A549 (cell line): ENCODE data around the gene PTPN6. TPM values are rescaled to one million over a fixed set of nuclear protein-coding genes. Genes with fewer than 3 reads are reported as not detected.

Experiments
- ATAC-seq, 2 experiments: fragments of 200-7000 bp in 1 of 2; fragments of >200 bp in 1 of 2; cut with Nextera tagmentation in 1 of 2; cut with Tn5 transposase in 1 of 2; 3 replicates each; pipeline versions ENCODE4 v1.8.0 to v1.9.1; 2018 to 2020; ENCODE audit warnings: mild to moderate bottlenecking in 1 of 2, moderate library complexity in 1 of 2
- CTCF ChIA-PET: fragments of 300-600 bp; sonication (Branson Sonifier 250); formaldehyde crosslinking; extraction: SDS; loops from one replicate; lab custom pipeline; 2021; ENCODE audit warnings: antibody characterized with exemption, inconsistent platforms; lab: Yijun Ruan, JAX
- POLR2A ChIA-PET: fragments of 350-600 bp; formaldehyde crosslinking; extraction: SDS; loops from one replicate; lab custom pipeline; 2021; ENCODE audit warnings: antibody characterized with exemption, inconsistent platforms; lab: Yijun Ruan, JAX
- DNase-seq, 2 experiments: peaks; one replicate each; pipeline versions ENCODE4 v3.0.0 to v3.0.0-alpha.2; 2011 to 2016; ENCODE audit warnings: low read depth in 1 of 2, low spot score in 1 of 2
- FAIRE-seq: peaks from 2 replicates; lab custom pipeline; 2011; peaks lifted over from hg19 to GRCh38; lab: Jason Lieb, UNC
- H3K27ac ChIP-seq, 2 experiments: fragments of >200 bp; sonication (Bioruptor Twin); formaldehyde crosslinking; 3 replicates each; pipeline ENCODE4 v1.5.1; 2016 to 2017
- H3K4me1 ChIP-seq: fragments of >200 bp; sonication (Bioruptor Twin); formaldehyde crosslinking; 3 replicates; pipeline ENCODE4 v1.6.1; 2016
- H3K4me2 ChIP-seq: fragments of >200 bp; sonication (Bioruptor Twin); formaldehyde crosslinking; 3 replicates; pipeline ENCODE4 v1.6.1; 2016
- H3K4me3 ChIP-seq: fragments of >200 bp; sonication (Bioruptor Twin); formaldehyde crosslinking; 3 replicates; pipeline ENCODE4 v1.5.1; 2016
- H3K9me3 ChIP-seq: fragments of >200 bp; sonication (Bioruptor Twin); formaldehyde crosslinking; 3 replicates; pipeline ENCODE4 v1.6.1; 2016
- BHLHE40 ChIP-seq: IDR thresholded peaks from 2 replicates; pipeline ENCODE4 v1.6.1; 2012; ENCODE audit warnings: low read depth, low read length, inconsistent platforms
- CBX2 ChIP-seq: fragments of 200-600 bp; sonication (generic); IDR thresholded peaks from 2 replicates; pipeline ENCODE4 v1.6.1; 2016; ENCODE audit warnings: low read depth, mild to moderate bottlenecking, borderline replicate concordance
- CEBPB ChIP-seq, 2 experiments: fragments of >200 bp in 1 of 2; sonication (Bioruptor Twin) in 1 of 2; formaldehyde crosslinking in 1 of 2; IDR thresholded peaks; 2 replicates each; pipeline ENCODE4 v1.6.1; 2012 to 2016
- EHMT2 ChIP-seq: fragments of 200-600 bp; sonication (generic); IDR thresholded peaks from 2 replicates; pipeline ENCODE4 v1.6.1; 2016; ENCODE audit warnings: antibody characterized with exemption, low read depth, mild to moderate bottlenecking, moderate library complexity
- ESRRA ChIP-seq: fragments of 150-350 bp; IDR thresholded peaks from 2 replicates; pipeline ENCODE4 v1.6.1; 2014; ENCODE audit warnings: mild to moderate bottlenecking, low read length, borderline replicate concordance
- FOSL2 ChIP-seq, 2 experiments: fragments of 450-650 bp in 1 of 2; fragments of >200 bp in 1 of 2; sonication (Bioruptor Twin) in 1 of 2; formaldehyde crosslinking; IDR thresholded peaks; 2 replicates each; pipeline versions ENCODE4 v1.5.0 to v1.6.1; 2016 to 2020; ENCODE audit warnings: mild to moderate bottlenecking in 1 of 2, moderate library complexity in 1 of 2
- KDM1A ChIP-seq: fragments of 200-600 bp; sonication (generic); IDR thresholded peaks from 2 replicates; pipeline ENCODE4 v1.6.1; 2016; ENCODE audit warnings: low read depth, mild to moderate bottlenecking
- KDM5A ChIP-seq: fragments of 200-600 bp; sonication (generic); IDR thresholded peaks from 2 replicates; pipeline ENCODE4 v1.6.1; 2016; ENCODE audit warnings: antibody characterized with exemption, mild to moderate bottlenecking
- NFE2L2 ChIP-seq: fragments of 150-350 bp; conservative IDR thresholded peaks from 2 replicates; pipeline ENCODE4 v1.6.1; 2014; ENCODE audit warnings: low read length
- PHF8 ChIP-seq: fragments of 200-600 bp; sonication (generic); IDR thresholded peaks from 2 replicates; pipeline ENCODE4 v1.6.1; 2016; ENCODE audit warnings: low read depth, mild to moderate bottlenecking, antibody characterized with exemption, moderate library complexity, borderline replicate concordance
- POLR2A ChIP-seq: IDR thresholded peaks from 2 replicates; pipeline ENCODE4 v1.6.1; 2012; ENCODE audit warnings: mild to moderate bottlenecking, low read length
- RARB ChIP-seq: fragments of 250-450 bp; sonication (Bioruptor Pico); IDR thresholded peaks from 2 replicates; pipeline ENCODE4 v1.8.0; 2021; ENCODE audit warnings: mild to moderate bottlenecking, moderate library complexity
- RCOR1 ChIP-seq: fragments of 150-350 bp; IDR thresholded peaks from 2 replicates; pipeline ENCODE4 v1.6.1; 2014; ENCODE audit warnings: antibody characterized with exemption, low read length, low read depth
- ZC3H11A ChIP-seq: fragments of 450-650 bp; IDR thresholded peaks from 2 replicates; pipeline ENCODE4 v1.6.1; 2014; ENCODE audit warnings: antibody characterized with exemption, mild to moderate bottlenecking
- WGBS: methylation state at CpG from one replicate; pipeline ENCODE4 v1.1.6; 2017; ENCODE audit errors: missing lambda C conversion rate; 5-methylcytosine and 5-hydroxymethylcytosine counted together
- polyA plus RNA-seq, 4 experiments: library from polyadenylated mRNA; depleted of rRNA in 3 of 4; stranded (reverse); fragments of >200 nt; fragmentation: RNase III in 1 of 4; extraction: RNeasy Plus Mini Kit Qiagen cat#74134 plus additional on column Dnase treatment in 1 of 4; gene quantifications; 2 replicates in 3 of 4; 3 replicates in 1 of 4; pipeline ENCODE4 v1.2.3, GENCODE V29; 2011 to 2017
- TF ChIP-seq, protein P1 (sequence below): fragments of >200 bp; sonication (Bioruptor Twin); formaldehyde crosslinking; IDR thresholded peaks from 3 replicates; pipeline ENCODE4 v1.5.1; 2016
- TF ChIP-seq, protein P2 (sequence below): fragments of 250-450 bp; sonication (Bioruptor Pico); IDR thresholded peaks from 2 replicates; pipeline ENCODE4 v1.5.0; 2020; ENCODE audit warnings: low read depth, mild to moderate bottlenecking, moderate library complexity

Gene PTPN6
- polyA plus RNA-seq, 2 of the 4 experiments (the other 2 are of a cell fraction), result 15.1 to 18.9 TPM

DNA sequence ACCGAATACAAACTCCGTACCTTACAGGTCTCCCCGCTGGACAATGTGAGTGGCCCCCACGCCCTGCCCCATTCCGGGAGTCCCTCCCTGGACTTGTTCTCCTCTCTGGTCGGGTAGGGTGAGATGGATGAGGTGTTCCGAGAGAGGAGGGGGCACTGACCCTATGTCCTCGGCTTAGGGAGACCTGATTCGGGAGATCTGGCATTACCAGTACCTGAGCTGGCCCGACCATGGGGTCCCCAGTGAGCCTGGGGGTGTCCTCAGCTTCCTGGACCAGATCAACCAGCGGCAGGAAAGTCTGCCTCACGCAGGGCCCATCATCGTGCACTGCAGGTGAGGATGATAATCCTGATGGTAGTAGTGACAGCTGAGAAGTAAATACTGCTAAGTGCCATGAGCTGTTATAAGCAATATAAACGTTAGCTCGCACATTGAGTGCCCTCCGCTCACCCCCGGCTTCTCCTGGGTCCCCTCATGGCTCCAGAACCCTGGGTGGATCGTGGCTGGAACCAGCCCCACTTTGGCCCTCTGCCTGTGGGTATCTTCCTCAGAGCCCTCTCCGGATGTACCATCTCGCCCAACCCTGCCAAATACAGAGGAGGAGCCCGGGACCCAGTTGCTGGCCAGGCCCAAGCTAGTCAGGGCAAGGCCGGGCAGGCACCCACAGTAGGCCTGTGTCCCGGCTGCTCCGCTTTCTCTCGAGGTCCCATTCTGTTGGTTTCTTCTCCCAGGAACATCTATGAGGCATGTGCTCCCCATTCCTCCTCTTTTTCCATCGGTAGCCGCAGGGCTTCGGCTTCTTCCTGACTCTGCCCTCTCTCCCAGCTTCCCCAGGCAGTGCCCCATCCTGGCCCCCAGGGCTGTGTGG, 6.8 kb downstream of the PTPN6 start:
- 86% methylated on average over 24 of the region's 28 CpGs for WGBS
- CTCF ChIA-PET, result interaction anchor here (1.0 to 11.2 kb wide), 9 partner anchors 7 to 186 kb away, joined by 3 to 354 read pairs (median 5); partner anchors contain the start of genes C12orf57, C1RL, RNU7-1 and SPSB2
- TF ChIP-seq KDM1A (no peak), RARB (CRISPR knock-in tag) (no peak)
- POLR2A ChIA-PET, result interaction anchor here (9.0 kb wide), 1 partner anchor 13 kb away, joined by 174 read pairs; the partner anchor contains the start of genes C12orf57 and RNU7-1
- FAIRE-seq (no peak), ATAC-seq (no peak), DNase-seq (no peak)
- Histone ChIP-seq H3K4me2 (no peak overlapping the region), H3K9me3 (no peaks in the 10 kb centered on the region), H3K27ac (no peak overlapping the region), H3K4me1 (peaks cover 23% of the 10 kb centered on the region), H3K4me3 (no peak overlapping the region)

DNA sequence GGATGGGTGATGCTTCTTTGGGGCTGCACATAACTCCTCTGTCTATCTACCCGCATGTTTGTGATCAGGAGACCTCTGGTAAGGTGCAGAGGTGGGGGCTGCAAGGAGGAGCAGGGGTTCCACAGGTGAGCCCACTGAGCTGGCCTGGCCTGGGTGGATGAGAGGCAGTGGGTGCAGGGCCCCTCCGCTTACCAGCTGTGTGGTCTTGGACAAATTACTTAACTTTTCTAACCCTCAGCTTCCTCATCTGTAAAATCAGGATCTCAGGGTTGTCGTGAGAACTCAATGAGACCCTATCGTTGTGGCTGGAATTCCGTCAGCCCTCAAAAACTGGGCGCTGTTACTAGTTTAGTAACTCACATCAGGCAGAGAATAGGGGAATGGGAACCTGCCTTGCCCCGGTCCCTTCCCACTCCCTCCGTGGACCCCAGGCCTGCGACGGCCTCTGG, 7.5 kb downstream of the PTPN6 start:
- Histone ChIP-seq H3K27ac (no peak overlapping the region), H3K4me2 (no peak overlapping the region), H3K4me3 (no peak overlapping the region), H3K4me1 (peaks cover 25% of the 10 kb centered on the region), H3K9me3 (no peaks in the 10 kb centered on the region)
- 86% methylated on average over 10 of the region's 10 CpGs for WGBS
- DNase-seq (no peak), ATAC-seq (no peak), FAIRE-seq (no peak)
- POLR2A ChIA-PET, result interaction anchor here (9.0 kb wide), 1 partner anchor 14 kb away, joined by 174 read pairs; the partner anchor contains the start of genes C12orf57 and RNU7-1
- CTCF ChIA-PET, result interaction anchor here (0.8 to 11.2 kb wide), 8 partner anchors 14 to 186 kb away, joined by 3 to 354 read pairs (median 4); partner anchors contain the start of genes C12orf57, C1RL, RNU7-1 and SPSB2
- TF ChIP-seq, protein P1, sequence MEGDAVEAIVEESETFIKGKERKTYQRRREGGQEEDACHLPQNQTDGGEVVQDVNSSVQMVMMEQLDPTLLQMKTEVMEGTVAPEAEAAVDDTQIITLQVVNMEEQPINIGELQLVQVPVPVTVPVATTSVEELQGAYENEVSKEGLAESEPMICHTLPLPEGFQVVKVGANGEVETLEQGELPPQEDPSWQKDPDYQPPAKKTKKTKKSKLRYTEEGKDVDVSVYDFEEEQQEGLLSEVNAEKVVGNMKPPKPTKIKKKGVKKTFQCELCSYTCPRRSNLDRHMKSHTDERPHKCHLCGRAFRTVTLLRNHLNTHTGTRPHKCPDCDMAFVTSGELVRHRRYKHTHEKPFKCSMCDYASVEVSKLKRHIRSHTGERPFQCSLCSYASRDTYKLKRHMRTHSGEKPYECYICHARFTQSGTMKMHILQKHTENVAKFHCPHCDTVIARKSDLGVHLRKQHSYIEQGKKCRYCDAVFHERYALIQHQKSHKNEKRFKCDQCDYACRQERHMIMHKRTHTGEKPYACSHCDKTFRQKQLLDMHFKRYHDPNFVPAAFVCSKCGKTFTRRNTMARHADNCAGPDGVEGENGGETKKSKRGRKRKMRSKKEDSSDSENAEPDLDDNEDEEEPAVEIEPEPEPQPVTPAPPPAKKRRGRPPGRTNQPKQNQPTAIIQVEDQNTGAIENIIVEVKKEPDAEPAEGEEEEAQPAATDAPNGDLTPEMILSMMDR, result no peak
- TF ChIP-seq, protein P2, sequence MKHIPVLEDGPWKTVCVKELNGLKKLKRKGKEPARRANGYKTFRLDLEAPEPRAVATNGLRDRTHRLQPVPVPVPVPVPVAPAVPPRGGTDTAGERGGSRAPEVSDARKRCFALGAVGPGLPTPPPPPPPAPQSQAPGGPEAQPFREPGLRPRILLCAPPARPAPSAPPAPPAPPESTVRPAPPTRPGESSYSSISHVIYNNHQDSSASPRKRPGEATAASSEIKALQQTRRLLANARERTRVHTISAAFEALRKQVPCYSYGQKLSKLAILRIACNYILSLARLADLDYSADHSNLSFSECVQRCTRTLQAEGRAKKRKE (CRISPR knock-in tag), result no peak
- TF ChIP-seq NFE2L2 (no peak), BHLHE40 (no peak), ZC3H11A (no peak), KDM5A (no peak), EHMT2 (no peak), FOSL2 (IDR thresholded peaks at IDR 0.05) (no peak), FOSL2 (CRISPR knock-in tag; IDR thresholded peaks at IDR 0.05) (no peak), CEBPB (IDR thresholded peaks at IDR 0.05) (no peak), PHF8 (no peak)

DNA sequence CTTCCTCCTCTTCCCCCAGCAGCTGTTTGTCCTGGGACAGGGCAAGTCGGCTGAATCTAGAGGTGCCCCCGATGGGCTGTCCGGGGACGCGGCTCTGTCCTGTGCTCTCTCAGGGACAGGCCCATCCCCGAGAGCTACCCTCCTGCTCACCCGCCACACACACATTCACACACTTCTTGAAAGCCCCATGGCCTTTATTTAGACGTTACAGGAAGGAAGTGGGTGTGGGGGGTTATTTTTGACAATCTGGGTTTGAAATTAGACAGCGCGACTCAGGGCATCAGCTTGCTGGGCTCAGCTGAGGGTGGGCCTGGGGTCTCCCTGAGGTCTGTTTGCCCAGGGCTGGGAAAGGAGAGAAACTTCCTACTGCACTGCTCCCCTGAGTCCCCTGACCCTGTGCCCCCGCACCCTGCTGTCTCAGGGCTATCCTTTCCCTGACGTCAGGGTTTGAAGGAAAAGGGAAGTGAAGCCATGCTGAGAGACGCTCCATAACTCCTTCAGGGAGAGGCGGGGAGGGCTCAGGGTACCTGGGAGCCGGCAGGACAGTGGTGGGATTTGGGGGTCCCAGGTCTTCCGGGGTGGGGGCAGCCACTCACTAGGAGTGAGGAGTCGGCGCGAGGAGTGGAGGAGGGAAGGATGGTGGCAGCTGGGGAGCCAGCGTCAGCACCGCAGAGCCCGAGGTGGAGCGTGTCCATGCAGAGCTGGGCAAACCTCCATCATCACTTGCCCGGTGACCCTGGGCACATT, 8.1 kb downstream of the PTPN6 start:
- ChIA-PET POLR2A (interaction anchor here (0.5 to 9.0 kb wide), 2 partner anchors 14 to 72 kb away, joined by 3 to 174 read pairs; partner anchors contain the start of genes C12orf57 and RNU7-1), CTCF (interaction anchor here (0.8 to 11.2 kb wide), 8 partner anchors 14 to 185 kb away, joined by 3 to 354 read pairs (median 4); partner anchors contain the start of genes C12orf57, C1RL, RNU7-1 and SPSB2)
- FAIRE-seq, result no peak
- Histone ChIP-seq H3K4me3 (no peak overlapping the region), H3K4me1 (peaks cover 25% of the 10 kb centered on the region), H3K9me3 (no peaks in the 10 kb centered on the region), H3K27ac (no peak overlapping the region), H3K4me2 (no peak overlapping the region)
- TF ChIP-seq RCOR1 (no peak), CEBPB (IDR thresholded peaks at IDR 0.05) (no peak), CBX2 (no peak), ESRRA (no peak), ZC3H11A (no peak), POLR2A (no peak), KDM1A (no peak), BHLHE40 (no peak)
- 89% methylated on average over 24 of the region's 24 CpGs for WGBS
- no peak for ATAC-seq
- DNase-seq, result no peak
